ENCODE results near the gene IQCE. TPM values are rescaled to one million over a fixed set of nuclear protein-coding genes. Genes with fewer than 3 reads are reported as not detected.
"Not testable (repeated sequence)": the region's sequence is repeated elsewhere in the genome, so short reads cannot be mapped to it uniquely, and the experiment has no call there.

The IQCE gene
- total RNA-seq, 1 donor, result 4.6 TPM

DNA sequence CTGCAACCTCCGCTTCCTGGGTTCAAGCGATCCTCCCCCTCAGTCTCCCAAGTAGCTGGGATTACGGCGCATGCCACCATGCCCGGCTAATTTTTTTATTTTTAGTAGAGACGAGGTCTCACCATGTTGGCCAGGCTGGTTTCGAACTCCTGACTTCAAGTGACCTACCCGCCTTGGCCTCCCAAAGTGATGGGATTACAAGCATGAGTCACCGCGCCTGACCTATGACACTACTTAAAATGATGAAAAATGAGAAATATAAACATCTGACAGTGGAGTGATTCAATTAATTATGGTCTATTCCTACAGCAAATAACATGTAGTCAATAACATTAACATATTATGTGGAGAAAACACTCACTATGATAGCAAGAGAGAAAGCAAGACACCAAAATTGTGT lies 5.7 kb upstream of the IQCE start:
- DNase-seq (ENCODE audit: low read depth in 2 of 3, low spot score in 2 of 3), result no peak

DNA sequence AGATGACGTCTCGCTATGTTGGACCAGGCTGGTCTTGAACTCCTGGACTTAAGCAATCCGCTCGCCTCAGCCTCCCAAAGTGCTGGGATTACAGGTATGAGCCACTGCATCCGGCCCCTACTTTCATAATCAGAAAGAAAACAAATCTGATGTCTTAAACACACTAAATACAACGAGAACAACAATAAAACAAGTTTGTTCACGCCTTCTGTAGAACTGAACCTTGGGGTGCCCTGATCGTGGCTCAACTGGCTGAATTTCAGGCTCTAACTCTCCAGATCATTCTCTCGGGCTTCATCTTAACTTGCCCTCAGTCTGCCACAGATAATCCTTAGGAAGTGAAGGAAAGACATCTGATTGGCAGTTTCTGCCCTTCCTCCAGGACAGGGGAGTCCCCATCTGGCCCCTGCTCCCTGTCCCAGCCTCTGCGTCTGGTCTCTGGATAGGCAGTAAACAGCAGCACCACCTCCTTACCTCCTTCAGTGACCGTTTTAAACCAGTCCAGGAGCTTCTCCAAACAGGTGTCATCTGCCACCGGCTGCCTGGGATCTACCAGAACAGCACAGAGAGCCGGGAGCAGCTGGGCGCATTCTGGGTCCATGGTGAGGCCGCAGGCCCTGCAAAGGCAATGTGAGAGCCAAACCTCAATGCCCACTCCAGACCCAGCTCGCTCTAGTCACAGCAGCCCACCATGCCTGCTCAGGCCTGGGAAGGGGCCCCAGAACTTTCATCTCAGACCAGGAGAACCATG lies 4.8 kb upstream of the IQCE start:
- DNase-seq (ENCODE audit: low read depth in 2 of 3, low spot score in 2 of 3), result no peak

GRCh38 chr7:2554661-2555111 lies 4.1 kb upstream of the IQCE start:
- no peak for DNase-seq (ENCODE audit: low read depth in 2 of 3, low spot score in 2 of 3)

DNA sequence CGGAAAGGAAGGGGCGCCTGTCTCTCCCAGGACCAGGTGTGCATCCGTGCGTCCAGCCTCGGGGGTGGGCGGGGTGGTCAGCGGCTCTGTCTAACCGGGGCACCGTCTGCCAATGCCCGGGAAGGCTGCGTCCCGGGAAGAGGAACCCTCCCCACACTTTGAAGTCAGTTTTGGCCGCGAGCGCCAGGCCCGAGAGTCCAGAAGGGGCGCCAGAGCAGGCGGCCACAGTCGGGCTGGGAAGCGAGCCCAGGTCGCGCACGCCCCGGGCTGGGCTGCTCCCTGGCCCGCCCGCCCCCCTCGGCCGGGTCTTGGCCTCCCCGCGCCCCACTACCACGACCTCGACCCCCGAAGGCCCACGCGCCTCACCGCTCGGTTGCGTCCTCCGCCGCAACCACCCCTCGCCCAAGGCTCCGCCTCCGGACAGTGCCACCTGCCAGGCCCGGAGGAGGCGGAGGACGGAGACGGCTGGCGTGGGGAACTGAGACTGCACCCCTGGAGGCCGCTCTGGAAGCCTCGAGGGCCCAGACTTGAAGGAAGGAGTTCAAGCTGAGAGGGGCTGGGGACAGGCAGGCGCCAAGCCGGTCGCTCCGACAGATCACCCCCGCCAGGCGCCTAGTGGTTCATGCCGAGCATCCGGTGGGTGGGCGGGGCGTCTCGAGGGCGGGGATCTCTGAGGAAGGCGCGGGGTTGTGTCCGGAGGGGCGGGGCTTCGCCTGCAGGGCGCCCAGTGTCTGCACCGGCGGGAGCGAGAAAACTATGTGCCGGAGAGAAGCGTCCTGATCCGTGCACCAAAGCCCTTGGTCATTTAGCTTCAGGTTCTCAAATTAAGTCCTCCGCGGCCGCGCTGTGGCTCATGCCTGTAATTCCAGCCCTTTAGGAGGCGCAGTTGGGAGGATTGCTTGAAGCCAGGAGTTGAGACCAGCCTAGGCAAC lies 3.4 kb upstream of the IQCE start, which contains the start of gene BRAT1:
Gene BRAT1 (minus strand): TSS at position 404 of the 932 bp plus-strand sequence. CDS start 1,093 bp downstream, outside the sequence.
- peak; percentile 87 to 93 (median 92) for DNase-seq (ENCODE audit: low read depth in 2 of 3, low spot score in 2 of 3)

DNA sequence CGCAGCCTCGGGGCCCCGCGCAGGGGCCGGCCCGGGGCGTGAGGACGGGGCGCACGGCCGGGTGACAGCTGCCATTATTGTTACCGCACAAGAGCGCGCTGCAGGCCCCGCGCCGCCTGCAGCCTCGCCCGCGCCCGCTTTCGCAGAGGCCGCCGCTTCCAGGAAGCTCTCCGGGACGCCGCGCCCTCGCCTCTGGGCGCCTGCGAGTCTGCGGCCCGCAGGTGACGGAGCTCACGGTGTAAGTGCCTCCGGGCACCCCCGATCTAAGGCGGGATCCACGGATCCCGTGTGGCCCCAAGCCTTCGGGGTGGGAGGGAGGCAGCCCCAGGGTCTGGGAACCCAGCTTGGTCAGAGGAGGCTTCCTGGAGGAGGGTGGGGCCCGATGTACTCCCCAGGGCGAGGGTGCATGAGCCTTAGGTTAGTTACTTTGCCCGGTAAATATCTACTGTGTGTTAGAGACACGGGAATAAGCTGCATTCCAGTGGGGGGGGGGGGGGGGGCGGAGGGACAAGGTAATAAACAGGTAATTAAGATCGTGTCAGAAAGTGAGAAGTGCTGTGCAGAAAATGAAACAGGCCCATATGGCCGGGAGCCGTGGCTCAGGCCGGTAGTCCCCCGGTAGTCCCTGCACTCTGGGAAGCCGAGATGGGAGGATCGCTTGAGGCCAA lies 638 bp downstream of the IQCE start:
- DNase-seq (ENCODE audit: low read depth in 2 of 3, low spot score in 2 of 3), result no peak

DNA sequence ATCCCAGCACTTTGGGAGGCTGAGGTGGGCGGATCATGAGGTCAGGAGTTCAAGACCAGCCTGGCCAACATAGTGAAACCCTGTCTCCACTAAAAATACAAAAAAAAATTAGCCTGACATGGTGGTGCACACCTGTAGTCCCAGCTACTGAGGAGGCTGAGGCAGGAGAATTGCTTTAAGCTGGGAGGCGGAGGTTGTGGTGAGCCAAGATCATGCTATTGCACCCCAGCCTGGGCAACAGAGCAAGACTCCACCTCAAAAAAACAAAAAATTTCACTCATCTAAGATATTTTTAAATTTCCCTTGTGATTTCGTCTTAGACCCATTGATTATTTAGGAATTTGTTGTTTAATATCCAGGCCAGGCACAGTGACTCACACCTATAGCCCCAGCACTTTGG lies 5.2 kb downstream of the IQCE start:
- DNase-seq (ENCODE audit: low read depth in 2 of 3, low spot score in 2 of 3), result not testable (repeated sequence)

DNA sequence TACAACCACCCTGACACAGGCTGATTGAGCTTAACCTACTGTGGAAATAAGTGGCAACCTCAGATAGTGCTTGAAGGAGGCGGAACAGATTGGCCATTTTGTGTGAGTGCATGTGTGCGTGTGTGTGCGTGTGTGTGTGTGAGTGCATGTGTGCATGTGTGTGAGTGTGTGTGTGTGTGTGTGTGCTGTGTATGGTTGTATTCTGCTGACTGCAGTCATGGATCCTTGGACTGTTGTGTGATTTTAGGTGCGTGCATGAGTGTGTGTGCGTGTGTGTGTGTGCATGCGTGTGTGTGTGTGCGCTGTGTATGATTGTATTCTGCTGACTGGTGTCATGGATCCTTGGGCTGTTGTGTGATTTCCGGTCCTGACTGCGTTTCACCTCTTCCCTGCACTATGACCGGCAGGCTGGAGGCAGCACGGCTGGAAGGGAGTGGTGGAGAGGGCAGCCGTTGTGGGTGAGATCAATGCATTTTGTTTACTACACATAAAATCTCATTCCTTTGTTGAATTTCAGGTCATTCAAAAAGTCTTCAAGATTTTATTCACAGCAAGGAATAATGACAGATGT lies 6.3 kb downstream of the IQCE start:
- no peak for DNase-seq (ENCODE audit: low read depth in 2 of 3, low spot score in 2 of 3)

- no peak for DNase-seq (ENCODE audit: low read depth in 2 of 3, low spot score in 2 of 3)
Observed at GRCh38 chr7:2566348-2566889, 7.6 kb downstream of the IQCE start.

DNA sequence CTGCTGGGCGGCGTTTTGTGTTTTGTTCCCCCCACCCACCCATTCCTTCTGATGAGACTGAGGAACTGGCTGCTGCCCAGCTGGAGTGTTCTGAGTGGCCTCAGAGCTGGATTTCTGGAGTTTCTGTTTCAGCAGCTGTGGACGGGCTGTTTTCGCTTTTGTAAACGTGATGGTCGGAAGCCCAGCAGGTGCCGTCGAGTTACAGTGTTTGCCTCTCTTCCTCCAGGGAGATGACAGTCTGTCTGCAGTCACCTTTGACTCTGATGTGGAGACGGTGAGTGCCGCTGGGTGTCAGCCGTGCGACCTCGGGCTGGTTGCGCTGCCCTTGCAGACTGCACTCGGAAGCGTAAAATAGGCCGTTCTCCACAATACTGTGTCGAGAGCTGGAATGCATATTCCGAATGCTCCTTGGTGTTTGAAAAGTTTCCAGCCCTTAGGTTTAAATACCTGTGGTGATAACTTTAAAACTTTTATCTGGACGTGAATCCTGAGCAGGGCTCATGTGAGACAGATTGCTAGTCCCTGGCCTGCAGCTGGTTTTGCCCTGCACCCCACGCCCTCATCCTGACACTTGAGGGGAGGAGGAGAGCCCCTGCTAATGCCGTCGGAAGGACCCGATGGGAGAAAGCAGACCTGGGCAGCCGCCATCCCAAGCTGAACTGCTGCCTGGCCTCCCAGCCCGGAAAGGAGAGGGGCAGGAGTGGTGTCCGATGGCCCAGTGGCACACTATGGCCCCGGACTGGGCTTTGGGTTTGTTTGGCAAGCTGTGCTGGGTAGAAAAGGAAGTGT lies 8.3 kb downstream of the IQCE start:
- no peak for DNase-seq (ENCODE audit: low read depth in 2 of 3, low spot score in 2 of 3)

GRCh38 chr7:2567679-2568278 lies 9.0 kb downstream of the IQCE start:
- peak in 2 of 3 donors; percentile 30 to 51 for DNase-seq (ENCODE audit: low read depth in 2 of 3, low spot score in 2 of 3)

- no peak for DNase-seq (ENCODE audit: low read depth in 2 of 3, low spot score in 2 of 3)
Observed at GRCh38 chr7:2568521-2569223, 9.9 kb downstream of the IQCE start.

DNA sequence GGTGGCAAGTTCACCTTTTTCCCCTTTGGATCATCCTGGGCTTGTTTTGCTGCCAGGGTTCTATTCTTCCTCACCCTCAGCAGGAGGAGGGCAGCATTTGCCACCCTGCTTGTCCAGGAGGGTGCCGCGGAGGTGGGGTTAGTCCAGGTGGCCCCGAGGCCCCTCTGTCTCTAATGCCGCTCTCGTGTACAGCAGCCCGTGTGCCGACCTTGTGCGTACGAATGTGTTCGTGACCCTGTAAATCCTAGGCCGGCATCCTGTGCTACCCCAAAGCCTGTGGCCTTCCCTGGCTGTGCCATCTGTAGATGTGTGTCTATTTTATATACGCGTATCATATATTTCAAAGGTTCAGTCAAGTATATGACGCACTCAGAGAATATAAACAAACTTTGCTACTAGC lies 10.6 kb downstream of the IQCE start:
- DNase-seq (ENCODE audit: low read depth in 2 of 3, low spot score in 2 of 3), result no peak

DNA sequence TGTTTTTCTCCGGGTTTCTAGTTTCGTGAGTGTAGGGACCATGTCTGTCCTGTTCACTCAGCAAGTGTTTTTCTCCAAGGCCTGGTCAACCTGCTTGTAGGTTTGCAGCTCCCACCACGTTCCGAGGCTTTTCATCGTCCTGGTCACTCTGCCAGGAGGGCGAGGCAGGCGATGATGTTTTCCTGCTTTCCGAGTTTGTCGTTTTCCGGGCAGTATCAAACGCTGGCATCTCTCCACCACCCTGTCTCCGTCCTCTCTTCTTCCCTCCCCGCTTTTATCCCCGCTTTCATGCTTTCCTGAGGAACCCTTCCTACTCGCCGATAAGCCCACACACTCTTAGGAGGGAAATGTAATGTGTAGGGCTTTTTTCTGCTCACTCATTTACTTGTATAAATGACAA lies 11.2 kb downstream of the IQCE start:
- no peak for DNase-seq (ENCODE audit: low read depth in 2 of 3, low spot score in 2 of 3)

GRCh38 chr7:2571409-2571808 lies 12.6 kb downstream of the IQCE start:
- no peak for DNase-seq (ENCODE audit: low read depth in 2 of 3, low spot score in 2 of 3)

GRCh38 chr7:2572101-2572842 lies 13.5 kb downstream of the IQCE start:
- DNase-seq (ENCODE audit: low read depth in 2 of 3, low spot score in 2 of 3), result no peak

DNA sequence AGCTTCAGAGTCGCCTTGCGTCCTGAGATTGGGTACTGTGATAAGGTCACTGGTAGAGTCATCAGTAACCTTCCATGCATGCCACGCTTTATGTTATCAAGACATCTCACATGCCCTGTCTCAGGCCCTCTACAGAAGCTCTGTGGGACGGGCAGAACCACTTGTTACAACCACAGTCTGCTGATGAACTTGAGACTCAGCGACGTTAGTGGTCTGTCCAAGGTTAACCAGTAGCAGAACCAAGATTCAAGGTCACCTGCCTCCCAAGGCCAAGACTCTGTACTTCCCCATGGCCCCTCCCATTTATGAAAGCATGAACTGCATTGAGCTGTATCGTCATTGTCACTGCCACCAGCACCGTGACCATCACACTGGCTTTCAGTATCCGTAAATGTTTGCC lies 15.0 kb downstream of the IQCE start:
- no peak for DNase-seq (ENCODE audit: low read depth in 2 of 3, low spot score in 2 of 3)

DNA sequence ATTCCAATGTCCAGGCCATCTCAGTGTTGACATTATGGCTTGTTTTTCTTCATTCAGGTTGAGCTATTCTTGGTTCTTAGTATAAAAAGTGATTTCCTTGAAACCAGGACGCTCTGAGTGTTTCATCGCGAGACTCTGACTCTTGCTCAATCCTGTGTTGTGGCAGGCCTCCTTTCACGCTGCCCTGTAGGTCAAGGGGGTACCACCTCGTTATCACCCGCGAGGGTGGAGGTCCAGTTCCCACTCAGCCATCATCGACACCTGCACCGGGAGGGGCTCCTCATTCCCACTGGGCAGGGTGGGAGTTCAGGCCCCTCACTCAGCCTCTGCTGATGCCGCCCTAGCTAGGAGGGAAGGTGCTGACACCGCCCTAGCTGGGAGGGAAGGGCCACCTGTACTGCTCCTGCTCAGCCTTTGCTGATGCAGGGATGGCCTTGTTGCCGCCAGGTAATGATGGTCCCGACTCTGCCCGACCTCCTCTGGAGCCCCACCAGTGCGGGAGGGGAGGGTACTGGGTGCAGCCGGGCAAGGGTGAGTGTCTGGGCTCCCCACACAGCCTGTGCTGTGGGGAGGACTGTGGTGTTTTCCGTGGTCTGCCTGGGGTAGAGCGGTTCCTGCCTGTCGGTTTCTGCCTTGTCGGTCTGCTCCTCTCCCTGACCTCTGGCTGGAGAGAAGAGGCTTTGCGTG lies 16.4 kb downstream of the IQCE start:
- DNase-seq (ENCODE audit: low read depth in 2 of 3, low spot score in 2 of 3), result no peak

All from hematopoietic multipotent progenitor cell (in vitro differentiated cells).